ENCODE measurements around the gene ATP10A. TPM values are rescaled to one million over a fixed set of nuclear protein-coding genes. Genes with fewer than 3 reads are reported as not detected.
"Not testable (repeated sequence)": the region's sequence is repeated elsewhere in the genome, so short reads cannot be mapped to it uniquely, and the experiment has no call there.

The ATP10A gene
- total RNA-seq, 2 donors from 2014 or later = 15.5 to 15.8 TPM

DNA sequence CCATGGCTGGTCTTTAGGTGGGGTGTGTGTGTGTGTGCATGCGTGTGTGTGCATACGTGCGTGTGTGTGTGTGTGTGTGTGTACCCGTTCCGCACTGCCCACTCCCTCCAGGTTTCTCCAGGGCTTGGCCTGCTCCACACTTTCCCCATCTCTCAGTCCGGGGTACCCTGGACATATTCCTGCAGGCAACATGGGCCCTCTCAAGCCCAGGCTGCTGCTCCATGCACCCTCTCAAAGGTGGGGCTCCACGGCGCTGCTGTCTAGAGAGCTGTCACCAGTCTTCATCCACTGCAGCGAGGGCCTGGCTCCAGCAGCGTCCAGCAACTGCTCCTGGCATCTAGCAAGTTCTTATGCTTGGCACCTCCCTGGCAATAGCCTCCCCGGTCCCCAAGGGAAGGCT lies 86.1 kb downstream of the ATP10A start:
- H3K27me3 Mint-ChIP-seq = no peaks in the 10 kb centered on the region
- H3K4me3 Mint-ChIP-seq = no peak overlapping the region
- no peak for ATAC-seq (replicated peaks)
- peaks cover 27% of the 10 kb centered on the region for H3K36me3 Mint-ChIP-seq (ENCODE audit: low read depth)
- H3K9me3 Mint-ChIP-seq = no peaks in the 10 kb centered on the region
- peaks cover 5% of the 10 kb centered on the region for H3K4me1 Mint-ChIP-seq
- H3K27ac Mint-ChIP-seq = no peak overlapping the region

DNA sequence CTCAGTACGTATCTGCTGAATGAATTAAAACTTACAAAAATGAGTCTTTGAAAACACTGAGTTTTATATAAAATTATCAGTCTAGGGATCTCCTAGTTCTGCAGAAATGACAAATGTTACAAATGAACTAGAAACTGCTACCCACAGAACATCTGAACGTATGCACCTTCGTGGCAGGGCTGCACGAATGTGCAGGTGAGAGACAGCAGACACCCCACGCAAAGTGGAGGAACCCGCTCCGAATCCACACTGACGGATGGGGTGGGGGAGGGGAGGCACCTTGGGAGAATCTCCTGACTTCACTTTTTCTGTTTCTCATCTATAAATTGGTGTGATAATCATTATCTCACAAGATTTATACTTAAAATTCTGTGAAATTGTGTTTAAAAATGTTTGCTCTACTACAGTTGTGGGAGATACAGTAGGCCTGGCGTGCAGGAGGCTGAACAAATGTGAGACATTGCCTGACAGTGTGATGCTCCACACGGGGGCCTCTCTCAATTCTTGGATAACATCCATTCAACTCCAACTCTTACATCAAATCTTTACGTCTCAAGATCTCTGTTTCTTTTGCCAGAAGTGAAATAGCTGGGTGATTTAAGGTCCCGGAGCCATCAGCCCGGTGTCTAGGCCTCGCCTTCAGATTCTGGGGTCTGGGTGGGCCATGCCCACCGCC lies 86.9 kb downstream of the ATP10A start:
- H3K27me3 Mint-ChIP-seq = no peaks in the 10 kb centered on the region
- peaks cover 27% of the 10 kb centered on the region for H3K36me3 Mint-ChIP-seq (ENCODE audit: low read depth)
- peaks cover 5% of the 10 kb centered on the region for H3K4me1 Mint-ChIP-seq
- no peak overlapping the region for H3K4me3 Mint-ChIP-seq
- ATAC-seq (replicated peaks) = no peak
- H3K27ac Mint-ChIP-seq = no peak overlapping the region
- no peaks in the 10 kb centered on the region for H3K9me3 Mint-ChIP-seq

DNA sequence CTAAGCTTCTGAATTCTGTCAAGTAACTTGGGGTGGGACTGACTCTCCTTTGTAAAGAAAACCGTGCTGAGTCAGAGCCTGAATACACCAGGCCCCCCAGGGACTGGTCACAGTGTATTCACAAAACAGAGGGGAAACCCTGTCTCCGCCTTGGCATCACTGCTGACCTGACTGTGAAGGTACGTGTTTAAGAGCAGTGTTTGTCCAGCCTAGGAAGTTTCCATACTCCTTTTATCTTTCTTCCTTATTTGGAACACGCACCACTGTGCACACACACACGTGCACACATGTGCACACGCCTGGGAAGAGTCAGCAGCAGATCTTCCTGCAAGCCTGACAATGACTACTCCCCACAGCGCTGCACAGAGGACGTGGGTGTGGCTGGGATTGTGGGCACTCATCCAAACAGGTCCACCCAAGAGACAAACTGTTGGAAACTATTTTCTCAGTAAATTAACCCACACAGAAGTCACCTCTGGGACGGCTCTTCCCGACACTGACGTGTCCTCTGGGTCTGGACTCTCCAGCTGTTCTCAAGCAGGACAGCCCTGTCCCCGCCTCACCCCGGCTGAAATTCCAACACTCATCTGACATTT lies 87.7 kb downstream of the ATP10A start:
- H3K4me3 Mint-ChIP-seq = no peak overlapping the region
- ATAC-seq (replicated peaks) = no peak
- H3K27me3 Mint-ChIP-seq = no peaks in the 10 kb centered on the region
- peaks cover 5% of the 10 kb centered on the region for H3K4me1 Mint-ChIP-seq
- no peaks in the 10 kb centered on the region for H3K9me3 Mint-ChIP-seq
- no peak overlapping the region for H3K27ac Mint-ChIP-seq
- peaks cover 27% of the 10 kb centered on the region for H3K36me3 Mint-ChIP-seq (ENCODE audit: low read depth)

DNA sequence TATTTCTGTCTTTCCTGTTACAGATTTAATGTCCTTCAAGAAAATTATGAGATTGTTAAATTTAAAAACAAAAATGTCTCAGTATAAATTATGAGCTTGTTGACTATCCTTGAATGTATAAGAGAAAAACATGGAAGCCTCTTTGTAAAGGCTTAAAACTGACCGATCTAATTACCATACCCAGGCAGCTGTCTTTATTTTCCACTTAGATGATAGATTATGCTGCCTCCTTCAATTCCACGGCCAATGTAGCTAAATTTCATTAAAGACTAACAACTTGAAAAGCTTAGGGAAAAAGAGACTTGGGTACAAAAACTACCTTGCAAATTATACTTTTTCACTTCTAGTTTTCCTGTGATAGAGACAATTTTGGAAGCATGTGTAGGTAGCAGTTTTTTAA lies 88.3 kb downstream of the ATP10A start:
- no peaks in the 10 kb centered on the region for H3K9me3 Mint-ChIP-seq
- H3K36me3 Mint-ChIP-seq (ENCODE audit: low read depth) = peaks cover 27% of the 10 kb centered on the region
- H3K27me3 Mint-ChIP-seq = no peaks in the 10 kb centered on the region
- no peak for ATAC-seq (replicated peaks)
- no peak overlapping the region for H3K27ac Mint-ChIP-seq
- peaks cover 5% of the 10 kb centered on the region for H3K4me1 Mint-ChIP-seq
- no peak overlapping the region for H3K4me3 Mint-ChIP-seq

DNA sequence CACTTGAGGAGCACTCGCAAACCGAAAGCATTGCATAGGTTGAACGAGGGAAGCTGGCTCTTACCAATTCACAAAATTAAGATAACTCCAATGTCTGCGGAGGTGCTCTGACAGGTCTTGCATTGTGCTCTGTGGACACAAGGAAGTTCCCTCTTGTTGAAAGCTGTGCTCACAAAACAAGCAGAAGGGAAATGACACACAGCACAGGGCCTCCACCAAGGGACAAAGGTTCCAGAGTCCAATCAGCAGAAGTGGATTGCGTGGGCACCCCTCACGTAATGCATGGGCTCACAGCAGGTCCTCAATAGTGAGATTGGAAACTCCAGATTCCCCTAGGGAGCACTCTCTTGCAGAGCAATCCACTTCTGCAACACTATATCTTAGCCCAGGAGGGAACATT lies 89.9 kb downstream of the ATP10A start:
- Mint-ChIP-seq H3K27ac (no peak overlapping the region), H3K27me3 (no peaks in the 10 kb centered on the region), H3K4me1 (no peaks in the 10 kb centered on the region), H3K4me3 (no peak overlapping the region), H3K9me3 (no peaks in the 10 kb centered on the region), H3K36me3 (ENCODE audit: low read depth) (peaks cover 17% of the 10 kb centered on the region)
- no peak for ATAC-seq (replicated peaks)

DNA sequence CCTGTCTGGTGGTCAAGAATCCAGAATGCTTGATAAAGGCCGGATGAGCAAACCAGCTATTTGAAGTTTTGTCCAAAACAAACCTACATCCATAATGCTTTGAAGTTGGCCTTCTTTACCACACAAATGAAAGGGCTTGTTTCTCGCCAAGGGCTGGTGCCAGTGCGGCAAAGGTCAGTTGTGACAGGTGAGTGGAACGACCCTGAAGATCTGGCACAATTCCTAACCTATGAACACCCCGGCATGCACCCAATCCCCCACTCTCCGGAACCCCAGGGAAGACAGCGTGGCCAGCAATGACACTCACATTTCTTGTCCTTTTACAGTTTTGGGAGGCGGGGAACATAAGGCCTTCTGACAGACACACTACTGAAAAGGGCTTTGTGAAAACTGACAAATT lies 90.6 kb downstream of the ATP10A start:
- no peak for ATAC-seq (replicated peaks)
- Mint-ChIP-seq H3K9me3 (no peaks in the 10 kb centered on the region), H3K27me3 (no peaks in the 10 kb centered on the region), H3K27ac (no peak overlapping the region), H3K36me3 (ENCODE audit: low read depth) (peaks cover 13% of the 10 kb centered on the region), H3K4me1 (no peaks in the 10 kb centered on the region), H3K4me3 (no peak overlapping the region)

DNA sequence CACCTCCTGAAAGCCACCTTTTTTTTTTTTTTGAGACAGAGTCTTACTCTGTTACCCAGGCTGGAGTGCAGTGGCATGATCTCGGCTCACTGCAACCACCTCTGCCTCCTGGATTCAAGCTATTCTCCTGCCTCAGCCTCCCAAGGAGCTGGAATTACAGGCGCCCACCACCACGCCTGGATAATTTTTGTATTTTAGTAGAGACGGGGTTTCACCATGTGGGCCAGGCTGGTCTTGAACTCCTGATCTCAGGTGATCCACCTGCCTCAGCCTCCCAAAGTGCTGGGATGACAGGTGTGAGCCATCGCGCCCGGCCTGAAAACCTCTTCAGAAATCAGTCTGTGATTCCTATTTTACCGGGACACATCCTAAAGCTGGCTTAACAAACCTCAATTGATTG lies 91.4 kb downstream of the ATP10A start:
- not testable (repeated sequence) for H3K27ac Mint-ChIP-seq; H3K4me1 Mint-ChIP-seq; ATAC-seq (replicated peaks); H3K27me3 Mint-ChIP-seq; H3K9me3 Mint-ChIP-seq; H3K4me3 Mint-ChIP-seq
- H3K36me3 Mint-ChIP-seq (ENCODE audit: low read depth) = peaks cover 13% of the 10 kb centered on the region

DNA sequence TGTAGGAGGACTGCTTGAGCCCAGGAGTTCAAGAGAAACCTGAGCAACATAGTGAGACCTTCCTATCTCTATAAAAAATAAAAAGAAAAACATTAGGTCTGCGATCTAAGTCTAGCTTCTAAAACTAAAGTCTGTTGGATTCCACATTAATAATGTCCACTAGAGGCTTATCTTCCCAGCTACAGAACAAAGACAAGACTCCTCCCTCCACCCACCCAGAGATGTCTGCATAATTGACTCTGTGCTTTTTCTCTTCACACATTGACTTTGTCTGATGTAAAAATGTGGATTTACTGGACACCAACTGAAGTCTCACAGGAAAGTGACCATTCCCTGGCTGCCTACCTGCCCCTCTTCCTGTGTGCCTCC lies 91.8 kb downstream of the ATP10A start:
- Mint-ChIP-seq H3K27me3 (no peaks in the 10 kb centered on the region), H3K36me3 (ENCODE audit: low read depth) (peaks cover 15% of the 10 kb centered on the region), H3K4me3 (no peak overlapping the region), H3K9me3 (no peaks in the 10 kb centered on the region), H3K27ac (no peak overlapping the region), H3K4me1 (no peaks in the 10 kb centered on the region)
- no peak for ATAC-seq (replicated peaks)

DNA sequence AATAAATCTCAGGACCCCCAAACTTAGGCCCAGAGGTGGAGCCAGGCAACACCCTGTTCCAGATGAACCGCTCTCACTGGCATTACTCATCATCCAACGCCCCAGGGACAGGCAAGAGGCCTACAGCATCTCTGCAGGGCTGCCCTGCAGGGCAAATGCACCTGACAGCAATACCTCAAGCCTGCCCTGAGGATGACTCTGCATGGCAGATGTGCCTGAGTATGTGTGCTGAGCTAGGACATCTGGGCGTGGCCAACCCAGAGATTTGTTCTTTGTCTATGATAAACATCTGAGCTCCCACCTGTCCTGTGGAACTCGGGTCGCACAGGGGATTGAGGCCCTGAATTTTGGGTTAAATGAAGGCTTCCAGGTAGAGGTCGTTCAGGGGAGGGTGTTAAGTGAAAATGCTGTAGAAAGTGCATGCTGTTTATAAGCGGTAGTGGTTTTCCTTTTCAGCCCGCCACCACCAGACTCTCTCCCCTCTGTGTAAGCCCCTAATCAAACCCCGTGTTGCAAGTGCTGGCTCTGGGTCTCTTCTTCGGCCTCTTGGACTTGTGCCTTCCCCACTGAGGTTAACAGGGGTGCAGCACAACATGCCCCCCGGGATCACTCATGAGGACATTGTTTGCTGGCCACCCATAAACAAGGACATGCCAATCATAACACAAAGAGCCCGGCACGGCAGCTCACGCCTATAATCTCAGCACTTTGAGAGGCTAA lies 92.3 kb downstream of the ATP10A start:
- Mint-ChIP-seq H3K27me3 (no peaks in the 10 kb centered on the region), H3K4me1 (no peaks in the 10 kb centered on the region), H3K27ac (no peak overlapping the region), H3K36me3 (ENCODE audit: low read depth) (peaks cover 21% of the 10 kb centered on the region), H3K9me3 (no peaks in the 10 kb centered on the region), H3K4me3 (no peak overlapping the region)
- ATAC-seq (replicated peaks) = no peak

DNA sequence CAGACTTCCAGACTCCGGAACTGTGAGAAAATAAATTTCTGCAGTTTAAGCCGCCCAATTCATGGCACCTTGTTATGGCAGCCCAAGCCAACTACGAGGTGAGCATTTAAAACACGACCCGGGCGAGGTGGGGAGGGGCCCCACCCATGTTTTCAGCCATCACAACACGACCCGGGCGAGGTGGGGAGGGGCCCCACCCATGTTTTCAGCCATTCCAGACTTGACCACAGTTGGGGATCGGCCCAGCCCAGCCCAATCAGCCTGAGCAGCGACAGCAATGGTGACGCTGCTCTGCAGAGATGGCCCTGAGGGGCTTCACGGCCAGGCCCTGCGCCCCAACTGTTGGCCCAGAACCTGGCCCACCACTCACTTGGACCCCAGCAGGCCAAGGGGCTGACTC lies 93.1 kb downstream of the ATP10A start:
- ATAC-seq (replicated peaks) = no peak
- no peak overlapping the region for H3K4me3 Mint-ChIP-seq
- no peaks in the 10 kb centered on the region for H3K4me1 Mint-ChIP-seq
- no peaks in the 10 kb centered on the region for H3K27me3 Mint-ChIP-seq
- no peak overlapping the region for H3K27ac Mint-ChIP-seq
- H3K9me3 Mint-ChIP-seq = no peaks in the 10 kb centered on the region
- H3K36me3 Mint-ChIP-seq (ENCODE audit: low read depth) = peaks cover 28% of the 10 kb centered on the region

DNA sequence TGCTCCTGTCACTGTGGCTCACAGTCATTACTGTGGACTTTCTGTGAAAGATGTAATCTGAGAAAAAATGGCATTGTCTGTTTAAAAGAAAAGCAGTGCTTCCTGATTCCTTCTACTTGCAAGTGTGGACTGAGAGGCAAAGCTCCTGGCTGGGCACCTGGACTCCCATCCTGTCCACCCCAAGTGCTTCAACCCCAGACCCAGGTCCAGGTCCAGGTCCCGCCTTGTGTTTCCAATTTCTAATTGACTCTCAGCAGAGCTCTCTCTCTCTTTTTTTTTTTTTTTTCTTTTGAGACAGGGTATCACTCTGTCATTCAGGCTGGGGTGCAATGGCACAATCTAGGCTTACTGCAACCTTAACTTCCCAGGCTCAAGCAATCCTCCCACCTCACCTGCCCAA lies 94.9 kb downstream of the ATP10A start:
- H3K4me3 Mint-ChIP-seq = no peak overlapping the region
- no peaks in the 10 kb centered on the region for H3K9me3 Mint-ChIP-seq
- no peak overlapping the region for H3K27ac Mint-ChIP-seq
- H3K4me1 Mint-ChIP-seq = no peaks in the 10 kb centered on the region
- no peaks in the 10 kb centered on the region for H3K27me3 Mint-ChIP-seq
- no peak for ATAC-seq (replicated peaks)
- H3K36me3 Mint-ChIP-seq (ENCODE audit: low read depth) = peaks cover 32% of the 10 kb centered on the region

DNA sequence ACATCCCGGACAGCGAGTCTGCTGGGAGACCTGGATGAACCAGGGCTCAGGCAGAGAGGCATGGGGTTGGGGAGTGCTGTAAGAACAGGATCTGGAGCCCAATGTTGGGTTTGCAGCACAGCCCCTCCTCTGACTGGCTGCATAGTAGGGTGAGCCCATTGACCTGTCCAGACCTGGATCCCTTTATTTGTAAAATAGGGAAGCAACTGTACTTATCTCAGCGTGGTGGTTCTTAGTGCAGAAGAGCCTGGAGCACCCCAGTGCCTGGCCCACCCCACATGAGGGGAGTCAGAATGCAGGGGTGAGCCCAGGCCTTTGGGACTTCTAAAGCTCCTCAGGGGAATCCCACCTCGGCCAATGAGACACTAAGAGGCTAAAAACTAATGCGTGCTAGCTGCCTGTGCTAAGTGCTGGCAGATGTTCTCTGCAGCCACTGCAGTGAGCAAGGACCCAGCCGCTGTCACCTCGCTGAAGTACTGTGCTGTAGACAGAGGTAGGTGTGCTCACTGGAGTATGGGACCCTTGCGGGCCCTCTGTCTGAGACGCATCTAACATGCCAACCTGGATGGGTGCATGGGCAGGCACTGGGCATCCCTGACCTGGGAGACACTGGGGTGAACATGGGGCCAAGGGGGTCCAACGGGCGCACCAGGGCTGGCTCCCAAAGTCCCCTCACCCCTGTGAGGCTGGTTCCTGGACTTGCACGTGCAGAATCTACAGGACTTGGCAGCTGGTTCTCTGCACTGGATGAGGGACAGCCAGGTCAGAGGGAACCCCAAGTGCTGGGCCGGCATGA lies 95.6 kb downstream of the ATP10A start:
- H3K36me3 Mint-ChIP-seq (ENCODE audit: low read depth) = peaks cover 26% of the 10 kb centered on the region
- no peak overlapping the region for H3K27ac Mint-ChIP-seq
- H3K27me3 Mint-ChIP-seq = no peaks in the 10 kb centered on the region
- no peak overlapping the region for H3K4me3 Mint-ChIP-seq
- no peaks in the 10 kb centered on the region for H3K9me3 Mint-ChIP-seq
- H3K4me1 Mint-ChIP-seq = no peaks in the 10 kb centered on the region
- ATAC-seq (replicated peaks) = no peak

DNA sequence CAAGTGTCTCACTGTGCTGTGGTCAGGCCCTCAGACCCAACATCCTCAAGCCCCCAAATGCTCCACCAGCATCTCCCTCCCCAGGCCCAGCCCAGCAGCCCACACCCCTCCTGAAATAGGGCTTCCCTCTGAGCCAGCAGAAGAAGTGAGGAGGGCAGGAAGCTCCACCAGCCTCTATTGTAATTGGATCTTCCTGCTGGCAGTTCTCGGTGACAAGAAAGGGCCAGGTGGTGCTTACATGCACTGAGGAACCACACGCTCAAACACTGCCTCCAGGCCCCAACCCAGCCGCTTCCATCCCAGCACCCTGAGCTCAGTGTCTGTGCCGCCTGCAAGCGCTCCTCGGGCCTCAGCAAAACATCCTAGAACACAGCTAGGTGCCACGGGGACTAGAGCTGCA lies 96.7 kb downstream of the ATP10A start:
- H3K27me3 Mint-ChIP-seq = no peaks in the 10 kb centered on the region
- H3K4me1 Mint-ChIP-seq = peaks cover 6% of the 10 kb centered on the region
- H3K36me3 Mint-ChIP-seq (ENCODE audit: low read depth) = peaks cover 30% of the 10 kb centered on the region
- ATAC-seq (replicated peaks) = no peak
- no peaks in the 10 kb centered on the region for H3K9me3 Mint-ChIP-seq
- H3K4me3 Mint-ChIP-seq = no peak overlapping the region
- no peak overlapping the region for H3K27ac Mint-ChIP-seq

DNA sequence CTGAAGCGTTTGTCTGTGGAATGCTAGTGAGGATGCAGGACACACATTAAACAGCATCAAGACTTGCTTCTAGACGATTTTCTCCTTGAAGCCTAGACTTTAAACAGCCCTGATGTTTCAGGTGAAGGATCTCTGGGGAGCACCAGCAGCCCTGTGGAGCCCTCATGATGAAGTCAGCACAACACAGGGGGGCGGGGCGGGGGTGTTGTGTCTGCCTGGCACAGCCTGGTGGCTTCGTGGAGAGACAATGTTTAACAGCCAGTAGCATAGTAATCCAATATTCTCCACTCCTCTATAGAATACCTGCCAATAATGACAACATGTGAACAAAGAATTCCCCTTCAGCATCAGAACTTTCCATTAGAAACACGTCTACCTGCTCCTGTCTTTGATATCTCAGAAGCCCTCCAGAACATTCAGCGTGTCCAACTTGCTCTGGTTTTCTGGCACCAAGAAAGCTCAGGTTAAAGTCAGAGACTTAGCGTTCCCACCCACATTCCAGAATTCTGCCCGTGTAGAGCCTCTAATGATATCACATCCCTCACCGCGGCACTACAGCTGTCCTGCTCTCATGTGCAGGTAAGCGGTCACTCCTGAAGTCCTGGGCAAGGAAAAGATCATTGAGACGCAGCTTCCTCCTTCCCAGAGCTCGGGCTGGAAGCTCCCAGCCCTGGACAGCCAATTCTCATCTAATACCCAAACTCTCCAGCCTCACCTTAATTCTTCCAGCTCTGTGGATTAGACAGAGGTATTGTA lies 98.0 kb downstream of the ATP10A start:
- Mint-ChIP-seq H3K27ac (no peak overlapping the region), H3K27me3 (no peaks in the 10 kb centered on the region), H3K36me3 (ENCODE audit: low read depth) (peaks cover 30% of the 10 kb centered on the region), H3K4me3 (no peak overlapping the region), H3K9me3 (no peaks in the 10 kb centered on the region), H3K4me1 (peaks cover 9% of the 10 kb centered on the region)
- ATAC-seq (replicated peaks) = no peak
